NCI-H2196 (cell line): ENCODE results near the gene SYNJ2.

Experiments
- DNase-seq: peaks from one replicate; lab custom pipeline; 2025; ENCODE audit not compliant: unreplicated experiment; lab: John Stamatoyannopoulos, UW

SYNJ2 gene

GRCh38 chr6:158076548-158076947 is 94.9 kb downstream of the SYNJ2 start:
- no peak for DNase-seq

- DNase-seq, result no peak
Observed at GRCh38 chr6:158077676-158078075, 96.0 kb downstream of the SYNJ2 start.

- DNase-seq, result no peak
Observed at GRCh38 chr6:158078320-158078719, 96.7 kb downstream of the SYNJ2 start.

GRCh38 chr6:158080849-158081656 is 99.4 kb downstream of the SYNJ2 start:
- no peak for DNase-seq

GRCh38 chr6:158081657-158081935 is 99.9 kb downstream of the SYNJ2 start:
- DNase-seq, result no peak

DNA sequence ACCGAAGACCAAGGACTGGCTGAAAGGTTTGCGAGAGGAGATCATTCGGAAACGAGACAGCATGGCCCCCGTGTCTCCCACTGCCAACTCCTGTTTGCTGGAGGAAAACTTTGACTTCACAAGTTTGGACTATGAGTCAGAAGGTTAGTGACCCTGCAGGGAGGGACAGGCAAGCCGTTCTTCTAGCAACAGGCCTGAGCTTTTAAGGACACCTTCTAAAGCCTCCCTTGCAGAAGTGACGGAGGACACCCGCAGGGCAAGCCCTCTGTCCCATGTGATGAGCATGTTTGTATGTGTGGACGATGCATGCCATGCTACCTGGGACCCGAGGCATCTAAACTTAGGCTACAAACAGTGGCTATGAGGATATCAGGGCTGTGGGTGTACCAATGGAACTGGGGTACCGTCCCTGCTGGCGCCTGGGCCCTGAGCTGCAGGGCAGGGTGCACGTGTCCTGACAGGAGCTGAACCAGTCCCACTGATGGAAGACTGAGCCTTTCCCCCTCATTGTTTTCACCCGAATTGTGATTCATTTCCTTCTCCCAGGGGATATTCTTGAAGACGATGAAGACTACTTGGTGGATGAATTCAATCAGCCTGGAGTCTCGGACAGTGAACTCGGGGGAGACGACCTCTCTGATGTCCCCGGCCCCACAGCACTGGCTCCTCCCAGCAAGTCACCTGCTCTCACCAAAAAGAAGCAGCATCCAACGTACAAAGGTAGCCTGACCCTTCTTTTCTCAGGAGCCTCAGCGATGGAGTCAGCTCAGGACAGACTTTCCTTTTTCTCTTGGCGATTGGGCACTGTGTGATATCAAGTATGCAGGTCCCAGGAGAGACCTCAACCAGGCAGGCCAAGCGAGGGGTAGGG is 102.0 kb downstream of the SYNJ2 start:
- DNase-seq, result no peak

DNA sequence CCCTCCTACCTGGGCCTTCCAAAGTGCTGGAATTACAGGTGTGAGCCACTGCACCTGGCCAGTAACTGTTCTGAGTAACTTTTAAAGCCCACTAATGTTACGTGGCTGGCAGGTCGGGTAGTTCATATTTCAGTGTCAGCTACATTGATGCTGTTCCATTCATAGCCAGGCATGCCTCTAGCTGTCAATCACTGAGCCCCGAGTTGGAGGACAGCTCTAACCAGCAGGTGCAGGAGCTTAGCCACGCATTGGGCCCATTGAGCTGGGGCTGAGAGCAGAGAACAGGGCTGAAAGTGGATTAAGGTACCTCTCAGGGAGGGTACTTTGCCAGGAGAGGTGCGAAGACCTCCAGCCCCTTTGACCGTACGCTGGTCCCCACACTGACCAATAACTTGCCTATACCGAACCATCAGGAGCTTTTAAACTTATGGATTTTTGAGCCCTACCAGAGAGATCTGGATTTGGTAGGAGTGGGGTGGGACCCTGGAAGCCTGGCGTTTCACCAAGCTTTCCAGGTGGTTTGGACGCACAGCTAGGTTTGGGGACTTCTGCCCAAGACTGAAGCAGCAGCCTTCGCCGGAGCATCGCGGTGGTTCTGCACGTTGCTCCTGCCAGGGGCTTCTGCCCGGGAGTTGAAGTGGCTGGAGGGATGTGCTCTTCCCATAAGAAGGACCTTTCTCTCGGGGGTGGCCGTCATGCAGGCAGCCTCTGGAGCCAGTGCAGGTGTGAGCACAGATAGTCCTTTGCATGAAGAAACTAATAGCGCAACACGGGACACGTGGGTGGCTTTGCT is 103.8 kb downstream of the SYNJ2 start:
- DNase-seq, result no peak

- no peak for DNase-seq
Observed at GRCh38 chr6:158086054-158086503, 104.4 kb downstream of the SYNJ2 start.

- no peak for DNase-seq
Observed at GRCh38 chr6:158086504-158087223, 105.0 kb downstream of the SYNJ2 start.

- DNase-seq, result no peak
Observed at GRCh38 chr6:158087224-158087867, 105.7 kb downstream of the SYNJ2 start.

- DNase-seq, result no peak
Observed at GRCh38 chr6:158092806-158093205, 111.1 kb downstream of the SYNJ2 start.

DNA sequence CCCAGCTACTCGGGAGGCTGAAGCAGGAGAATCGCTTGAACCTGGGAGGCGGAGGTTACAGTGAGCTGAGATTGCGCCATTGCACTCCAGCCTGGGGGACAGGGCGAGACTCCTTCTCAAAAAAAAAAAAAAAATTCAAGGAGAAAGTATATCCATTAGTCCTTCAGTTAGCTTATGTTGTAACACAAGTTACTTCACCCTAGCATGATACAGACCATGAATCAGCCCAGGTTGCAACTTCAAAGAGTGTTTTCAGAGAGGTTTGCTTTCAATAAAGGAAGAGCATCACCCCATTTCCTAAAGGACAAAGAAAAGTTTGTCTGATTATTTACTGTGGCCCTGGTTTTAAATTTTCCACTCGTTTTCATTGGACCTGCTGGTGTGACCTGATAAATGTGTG is 113.4 kb downstream of the SYNJ2 start:
- DNase-seq, result no peak

- no peak for DNase-seq
Observed at GRCh38 chr6:158095671-158096070, 114.0 kb downstream of the SYNJ2 start.

GRCh38 chr6:158103228-158103627 is 121.6 kb downstream of the SYNJ2 start:
- no peak for DNase-seq

DNA sequence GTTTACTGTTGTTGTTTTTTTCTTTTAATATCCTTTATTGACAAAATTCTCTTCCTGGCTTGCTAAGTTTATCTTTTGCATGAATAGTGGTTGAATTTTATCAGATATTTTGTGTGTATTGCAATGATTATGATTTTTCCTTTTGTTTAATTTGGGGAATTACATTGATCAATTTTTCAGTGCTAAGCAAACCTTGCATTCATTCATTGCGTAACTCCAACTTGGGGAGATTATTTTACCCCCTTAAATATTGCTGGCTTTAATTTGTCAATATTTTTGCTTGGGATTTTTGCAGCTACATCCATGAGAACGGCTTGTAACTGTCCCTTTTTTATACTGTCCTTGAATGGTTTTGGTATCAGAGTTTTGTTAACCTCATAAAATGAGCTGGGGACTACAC is 123.0 kb downstream of the SYNJ2 start:
- no peak for DNase-seq

GRCh38 chr6:158109748-158110147 is 128.1 kb downstream of the SYNJ2 start:
- no peak for DNase-seq

- no peak for DNase-seq
Observed at GRCh38 chr6:158110986-158111385, 129.3 kb downstream of the SYNJ2 start.

- no peak for DNase-seq
Observed at GRCh38 chr6:158111987-158112386, 130.3 kb downstream of the SYNJ2 start.

DNA sequence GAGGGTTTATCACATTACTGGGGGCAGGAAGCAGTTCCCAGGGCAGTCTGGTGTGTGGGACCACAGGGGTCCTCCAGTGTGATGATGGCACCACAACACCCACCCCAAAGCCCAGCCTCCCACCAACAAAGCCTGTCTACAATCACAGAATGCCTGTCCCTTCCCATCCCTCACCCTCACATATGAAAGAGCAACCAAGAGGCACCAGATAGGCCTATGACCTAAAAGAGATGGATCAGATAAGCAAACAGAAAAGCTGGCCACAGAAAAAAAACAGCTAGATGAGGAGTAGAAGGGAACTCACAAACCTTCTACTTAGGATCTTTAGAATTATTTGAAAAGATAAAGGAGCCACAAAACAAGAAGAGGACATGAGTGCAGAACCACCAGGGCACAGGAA is 132.1 kb downstream of the SYNJ2 start:
- no peak for DNase-seq

- no peak for DNase-seq
Observed at GRCh38 chr6:158115102-158115501, 133.4 kb downstream of the SYNJ2 start.
